GM23338 (cell line): ENCODE measurements around the gene ICE1. TPM values are rescaled to one million over a fixed set of nuclear protein-coding genes. Genes with fewer than 3 reads are reported as not detected.
A peak's percentile ranks its signal among the peaks of the same experiment; 100 is the strongest.
"Not testable (repeated sequence)": the region's sequence is repeated elsewhere in the genome, so short reads cannot be mapped to it uniquely, and the experiment has no call there.

ENCODE experiments used
- ATAC-seq: fragments of 200-7000 bp; cut with Tn5 transposase; 3 replicates; pipeline ENCODE4 v1.9.1; 2020
- DNase-seq: peaks from one replicate; pipeline ENCODE4 v3.0.0-alpha.2; 2015; ENCODE audit warnings: low spot score
- H2AFZ ChIP-seq: fragments of 200-600 bp; sonication (generic); 2 replicates; pipeline ENCODE4 v1.8.0; 2016; ENCODE audit warnings: antibody characterized with exemption, mild to moderate bottlenecking, moderate library complexity
- H3F3A ChIP-seq: fragments of 200-600 bp; sonication (generic); replicated peaks from 2 replicates; pipeline ENCODE4 v1.8.0; 2017; ENCODE audit warnings: antibody characterized with exemption, mixed run types, low read depth
- H3K27ac ChIP-seq: fragments of 200-600 bp; sonication (generic); 2 replicates; pipeline ENCODE4 v1.6.1; 2016; ENCODE audit warnings: low read depth
- H3K27me3 ChIP-seq: fragments of 200-600 bp; sonication (generic); 2 replicates; pipeline ENCODE4 v1.8.0; 2016; ENCODE audit warnings: mild to moderate bottlenecking, mixed run types, moderate library complexity; ENCODE audit not compliant: insufficient read depth
- H3K36me3 ChIP-seq: fragments of 200-600 bp; sonication (generic); 2 replicates; pipeline ENCODE4 v1.8.0; 2016; ENCODE audit warnings: mild to moderate bottlenecking; ENCODE audit not compliant: insufficient read depth
- H3K4me1 ChIP-seq: fragments of 200-600 bp; sonication (generic); 2 replicates; pipeline ENCODE4 v1.8.0; 2016; ENCODE audit warnings: mild to moderate bottlenecking, moderate library complexity; ENCODE audit not compliant: insufficient read depth
- H3K4me2 ChIP-seq: fragments of 200-600 bp; sonication (generic); 2 replicates; pipeline ENCODE4 v1.7.1; 2017; ENCODE audit warnings: mixed run types
- H3K4me3 ChIP-seq: fragments of 200-600 bp; sonication (generic); 2 replicates; pipeline ENCODE4 v1.6.1; 2016; ENCODE audit warnings: mixed run types
- H3K79me2 ChIP-seq: fragments of 200-600 bp; sonication (generic); replicated peaks from 2 replicates; pipeline ENCODE4 v1.8.0; 2017; ENCODE audit warnings: mild to moderate bottlenecking; ENCODE audit not compliant: insufficient read depth
- H3K9me2 ChIP-seq: fragments of 200-600 bp; sonication (generic); 2 replicates; pipeline ENCODE4 v1.8.0; 2017; ENCODE audit not compliant: insufficient read depth
- H4K20me1 ChIP-seq: fragments of 200-600 bp; sonication (generic); replicated peaks from 2 replicates; pipeline ENCODE4 v1.8.0; 2017; ENCODE audit warnings: mild to moderate bottlenecking; ENCODE audit not compliant: insufficient read depth
- H3K27ac Mint-ChIP-seq: 2 replicates; pipeline ENCODE4 v1.8.0; 2020; ENCODE audit warnings: inconsistent platforms, mild to moderate bottlenecking, moderate library complexity, mixed read lengths
- H3K27me3 Mint-ChIP-seq: 3 replicates; pipeline ENCODE4 v1.8.0; 2022; ENCODE audit warnings: low read depth, mild to moderate bottlenecking, moderate library complexity, mixed read lengths, inconsistent platforms; ENCODE audit not compliant: insufficient read depth, poor library complexity
- H3K36me3 Mint-ChIP-seq: 3 replicates; pipeline ENCODE4 v1.8.0; 2021; ENCODE audit warnings: low read depth, mild to moderate bottlenecking, inconsistent platforms, moderate library complexity, mixed read lengths
- H3K4me1 Mint-ChIP-seq: 3 replicates; pipeline ENCODE4 v1.8.0; 2020; ENCODE audit warnings: mild to moderate bottlenecking, inconsistent platforms, mixed read lengths
- H3K4me3 Mint-ChIP-seq: 3 replicates; pipeline ENCODE4 v1.8.0; 2021; ENCODE audit warnings: moderate library complexity, mild to moderate bottlenecking, inconsistent platforms, mixed read lengths
- H3K9me3 Mint-ChIP-seq: 3 replicates; pipeline ENCODE4 v1.8.0; 2020; ENCODE audit warnings: moderate library complexity, mild to moderate bottlenecking, inconsistent platforms, mixed read lengths
- CTCF ChIP-seq, 2 experiments: fragments of 200-600 bp in 1 of 2; sonication (generic) in 1 of 2; conservative IDR thresholded peaks; 2 replicates each; pipeline versions ENCODE4 v1.5.1 to v1.6.1; 2016 to 2017; ENCODE audit warnings: antibody characterized with exemption in 2 of 2, low read depth in 2 of 2, mild to moderate bottlenecking in 2 of 2, moderate library complexity in 1 of 2
- polyA plus RNA-seq: library from polyadenylated mRNA; unstranded; fragments of >200 nt; fragmentation: Nextera tagmentation; extraction: Ambion mirVana; gene quantifications from 2 replicates; pipeline ENCODE4 v1.2.1, GENCODE V29; 2016
- total RNA-seq: library from RNA; depleted of rRNA; stranded (reverse); fragments of >200 nt; shearing (Covaris generic); gene quantifications from 2 replicates; pipeline ENCODE4 v1.2.3, GENCODE V29; 2014

ICE1 gene
- total and polyA plus RNA-seq, 2 experiments from 2014 or later, result 59.5 to 65.1 TPM

- not testable (repeated sequence) for H3K27me3 ChIP-seq, H4K20me1 ChIP-seq, H3K27ac ChIP-seq, H3K9me2 ChIP-seq, H3K4me3 ChIP-seq, H3K4me1 Mint-ChIP-seq, H3K9me3 Mint-ChIP-seq, H3F3A ChIP-seq, H3K4me2 ChIP-seq, H3K36me3 ChIP-seq, H3K79me2 ChIP-seq, H3K4me1 ChIP-seq, ATAC-seq, H3K27ac Mint-ChIP-seq, DNase-seq, H2AFZ ChIP-seq, H3K27me3 Mint-ChIP-seq, H3K4me3 Mint-ChIP-seq
- peaks cover 11% of the 10 kb centered on the region for H3K36me3 Mint-ChIP-seq
Measured at GRCh38 chr5:5390121-5390869, 32.2 kb upstream of the ICE1 start.

- not testable (repeated sequence) for H3K9me3 Mint-ChIP-seq, H3K36me3 ChIP-seq, H3K9me2 ChIP-seq, H3K79me2 ChIP-seq, H3K36me3 Mint-ChIP-seq, H3K4me1 ChIP-seq, DNase-seq, H3K27me3 Mint-ChIP-seq, H3K4me2 ChIP-seq, H3K27ac Mint-ChIP-seq, H3F3A ChIP-seq, H3K4me1 Mint-ChIP-seq, H3K4me3 Mint-ChIP-seq, H4K20me1 ChIP-seq, H3K4me3 ChIP-seq, H3K27me3 ChIP-seq, H2AFZ ChIP-seq, H3K27ac ChIP-seq
- peak; percentile 42; the same call in 2 of the 3 replicates for ATAC-seq
Measured at GRCh38 chr5:5392504-5392903, 30.0 kb upstream of the ICE1 start.

GRCh38 chr5:5394384-5394986 is 28.0 kb upstream of the ICE1 start:
- not testable (repeated sequence) for H3K9me3 Mint-ChIP-seq, H3K4me3 Mint-ChIP-seq, H3K4me1 ChIP-seq, H3K27me3 Mint-ChIP-seq, H2AFZ ChIP-seq, H3K27ac Mint-ChIP-seq, H3K79me2 ChIP-seq, H3K4me1 Mint-ChIP-seq, H3F3A ChIP-seq, H4K20me1 ChIP-seq, H3K27ac ChIP-seq, H3K36me3 Mint-ChIP-seq, H3K4me2 ChIP-seq, H3K36me3 ChIP-seq, H3K4me3 ChIP-seq, H3K27me3 ChIP-seq, H3K9me2 ChIP-seq
- ATAC-seq, result peak; percentile 88
- DNase-seq, result peak; percentile 68
- peak; percentile 57 to 82 for TF ChIP-seq CTCF (conservative IDR thresholded peaks at IDR 0.05; ENCODE audit: low read depth in 2 of 2)

GRCh38 chr5:5395093-5395492 is 27.4 kb upstream of the ICE1 start:
- H3K27me3 ChIP-seq, H3K4me1 Mint-ChIP-seq, H4K20me1 ChIP-seq, H3K27ac Mint-ChIP-seq, H3K9me3 Mint-ChIP-seq, H3K36me3 ChIP-seq, ATAC-seq, H2AFZ ChIP-seq, H3K4me3 Mint-ChIP-seq, H3F3A ChIP-seq, H3K27me3 Mint-ChIP-seq, H3K4me3 ChIP-seq, H3K36me3 Mint-ChIP-seq, H3K9me2 ChIP-seq, H3K27ac ChIP-seq, H3K79me2 ChIP-seq, H3K4me1 ChIP-seq, DNase-seq, H3K4me2 ChIP-seq: not testable (repeated sequence)
